ENCODE measurements around the gene RGR.

DNA sequence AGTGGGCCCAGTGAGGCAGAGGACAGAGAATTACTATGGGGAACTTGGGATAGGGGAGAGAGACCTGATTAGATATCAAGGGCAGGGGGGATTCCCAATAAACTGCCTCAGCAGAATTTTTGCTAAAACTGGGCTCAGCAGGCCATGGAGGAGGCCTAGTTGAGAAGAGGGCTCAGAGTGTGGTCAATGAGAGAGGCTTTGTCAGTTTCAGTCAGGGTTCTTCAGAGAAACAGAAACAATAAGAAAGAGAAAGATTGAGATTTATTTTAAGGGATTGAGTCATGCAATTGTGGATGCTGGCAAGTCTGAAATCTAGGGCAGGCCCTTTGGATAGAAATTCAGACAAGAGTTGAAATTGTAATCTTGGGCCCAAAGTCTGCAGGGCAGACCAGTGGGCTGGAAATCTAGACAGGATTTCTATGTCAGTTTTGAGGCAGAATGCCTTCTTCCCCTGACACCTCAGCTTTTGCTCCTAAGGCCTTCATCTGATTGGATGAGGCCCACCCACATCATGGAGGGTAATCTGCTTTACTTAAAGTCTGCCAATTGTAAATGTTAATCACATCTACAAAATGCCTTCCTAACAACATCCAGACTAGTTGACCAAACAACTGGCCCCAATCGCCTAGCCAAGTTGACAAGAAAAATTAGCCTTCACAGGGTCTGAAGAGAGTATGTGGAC, 50.1 kb downstream of the RGR start:
- no peak for TF ChIP-seq POLR2A (IDR thresholded peaks at IDR 0.05)
- TF ChIP-seq, protein P1, sequence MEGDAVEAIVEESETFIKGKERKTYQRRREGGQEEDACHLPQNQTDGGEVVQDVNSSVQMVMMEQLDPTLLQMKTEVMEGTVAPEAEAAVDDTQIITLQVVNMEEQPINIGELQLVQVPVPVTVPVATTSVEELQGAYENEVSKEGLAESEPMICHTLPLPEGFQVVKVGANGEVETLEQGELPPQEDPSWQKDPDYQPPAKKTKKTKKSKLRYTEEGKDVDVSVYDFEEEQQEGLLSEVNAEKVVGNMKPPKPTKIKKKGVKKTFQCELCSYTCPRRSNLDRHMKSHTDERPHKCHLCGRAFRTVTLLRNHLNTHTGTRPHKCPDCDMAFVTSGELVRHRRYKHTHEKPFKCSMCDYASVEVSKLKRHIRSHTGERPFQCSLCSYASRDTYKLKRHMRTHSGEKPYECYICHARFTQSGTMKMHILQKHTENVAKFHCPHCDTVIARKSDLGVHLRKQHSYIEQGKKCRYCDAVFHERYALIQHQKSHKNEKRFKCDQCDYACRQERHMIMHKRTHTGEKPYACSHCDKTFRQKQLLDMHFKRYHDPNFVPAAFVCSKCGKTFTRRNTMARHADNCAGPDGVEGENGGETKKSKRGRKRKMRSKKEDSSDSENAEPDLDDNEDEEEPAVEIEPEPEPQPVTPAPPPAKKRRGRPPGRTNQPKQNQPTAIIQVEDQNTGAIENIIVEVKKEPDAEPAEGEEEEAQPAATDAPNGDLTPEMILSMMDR (IDR thresholded peaks at IDR 0.05), result no peak
